Smooth muscle cell (in vitro differentiated cells): ENCODE data around the gene ODAD4. TPM values are rescaled to one million over a fixed set of nuclear protein-coding genes. Genes with fewer than 3 reads are reported as not detected.

Experiments used
- DNase-seq: peaks from one replicate; lab custom pipeline; 2025; ENCODE audit not compliant: unreplicated experiment; lab: John Stamatoyannopoulos, UW
- H2AFZ ChIP-seq: fragments of 200-600 bp; sonication (generic); 2 replicates; pipeline ENCODE4 v1.6.0; 2016; ENCODE audit warnings: antibody characterized with exemption, low read depth, mild to moderate bottlenecking
- H3F3A ChIP-seq: fragments of 200-600 bp; sonication (generic); 2 replicates; pipeline ENCODE4 v1.6.0; 2017; ENCODE audit warnings: antibody characterized with exemption, low read depth
- H3K27ac ChIP-seq: fragments of 200-600 bp; sonication (generic); 2 replicates; pipeline ENCODE4 v1.5.1; 2016; ENCODE audit warnings: low read depth, mild to moderate bottlenecking
- H3K27me3 ChIP-seq: fragments of 200-600 bp; sonication (generic); 2 replicates; pipeline ENCODE4 v1.6.1; 2016; ENCODE audit warnings: low read depth, mild to moderate bottlenecking
- H3K36me3 ChIP-seq: fragments of 200-600 bp; sonication (generic); 2 replicates; pipeline ENCODE4 v1.5.1; 2016; ENCODE audit warnings: low read depth
- H3K4me1 ChIP-seq: fragments of 200-600 bp; sonication (generic); 2 replicates; pipeline ENCODE4 v1.5.1; 2016; ENCODE audit warnings: low read depth
- H3K4me2 ChIP-seq: fragments of 200-600 bp; sonication (generic); 2 replicates; pipeline ENCODE4 v1.6.0; 2016; ENCODE audit warnings: mild to moderate bottlenecking
- H3K4me3 ChIP-seq: fragments of 200-600 bp; sonication (generic); 2 replicates; pipeline ENCODE4 v1.5.1; 2016; ENCODE audit warnings: mild to moderate bottlenecking
- H3K79me2 ChIP-seq: fragments of 200-600 bp; sonication (generic); 2 replicates; pipeline ENCODE4 v1.6.0; 2016; ENCODE audit warnings: low read depth, mild to moderate bottlenecking
- H3K9ac ChIP-seq: fragments of 200-600 bp; sonication (generic); 2 replicates; pipeline ENCODE4 v1.6.0; 2016; ENCODE audit warnings: low read depth
- H3K9me3 ChIP-seq: fragments of 200-600 bp; sonication (generic); replicated peaks from 2 replicates; pipeline ENCODE4 v1.5.1; 2016; ENCODE audit warnings: low read depth
- H4K20me1 ChIP-seq: fragments of 200-600 bp; sonication (generic); 2 replicates; pipeline ENCODE4 v1.6.0; 2016; ENCODE audit warnings: low read depth
- WGBS: methylation state at CpG from one replicate; pipeline ENCODE4 v1.1.7; 2016; ENCODE audit warnings: low lambda C conversion rate; 5-methylcytosine and 5-hydroxymethylcytosine counted together
- polyA plus RNA-seq: library from polyadenylated mRNA; unstranded; fragments of >200 nt; fragmentation: Nextera tagmentation; extraction: Ambion mirVana; gene quantifications from 2 replicates; pipeline ENCODE4 v1.2.1, GENCODE V29; 2016
- total RNA-seq: library from RNA; depleted of rRNA; stranded (reverse); fragments of >200 nt; gene quantifications from 2 replicates; pipeline ENCODE4 v1.2.3, GENCODE V29; 2014
- TF ChIP-seq, protein P1 (sequence below): fragments of 200-600 bp; sonication (generic); IDR thresholded peaks from 2 replicates; pipeline ENCODE4 v1.5.1; 2017; ENCODE audit warnings: borderline replicate concordance, mild to moderate bottlenecking, antibody characterized with exemption; ENCODE audit not compliant: insufficient read depth, poor library complexity, severe bottlenecking

The ODAD4 gene
- total and polyA plus RNA-seq, 2 experiments from 2014 or later: 1.5 to 3.2 TPM

DNA sequence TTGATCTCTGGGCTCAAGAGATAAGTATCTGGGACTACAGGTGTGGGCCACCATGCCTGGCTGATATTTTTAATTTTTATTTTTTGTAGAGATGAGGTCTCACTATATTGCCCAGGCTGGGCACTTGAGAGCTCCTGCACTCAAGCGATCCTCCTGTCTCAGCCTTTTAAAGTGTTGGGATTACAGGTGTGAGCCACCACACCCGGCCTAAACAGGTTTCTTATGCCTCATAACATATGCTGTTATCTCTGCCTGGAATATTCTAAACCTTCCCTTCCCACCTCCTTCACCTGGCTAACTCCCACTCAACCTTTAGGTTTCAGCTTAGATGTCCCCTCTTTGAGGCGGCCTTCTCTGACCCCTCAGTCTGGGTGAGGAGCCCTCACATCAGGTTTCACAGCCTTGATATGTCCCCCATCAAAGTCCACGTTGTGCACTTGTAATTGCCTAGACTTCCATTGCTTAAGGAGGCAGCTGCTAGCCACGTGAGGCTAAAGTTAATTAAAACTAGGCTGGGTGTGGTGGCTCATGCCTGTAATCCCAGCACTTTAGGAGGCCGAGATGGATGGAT is 27.5 kb downstream of the ODAD4 start:
- Histone ChIP-seq H3K9me3 (no peaks in the 10 kb centered on the region), H2AFZ (no peak overlapping the region), H3K4me2 (no peak overlapping the region), H3K36me3 (no peaks in the 10 kb centered on the region), H3K4me3 (no peak overlapping the region), H3F3A (no peaks in the 10 kb centered on the region), H3K4me1 (peaks cover 9% of the 10 kb centered on the region), H4K20me1 (no peaks in the 10 kb centered on the region), H3K27me3 (no peaks in the 10 kb centered on the region), H3K9ac (no peak overlapping the region), H3K27ac (no peak overlapping the region), H3K79me2 (no peaks in the 10 kb centered on the region)
- 93% methylated on average over 6 of the region's 6 CpGs for WGBS
- TF ChIP-seq, protein P1, sequence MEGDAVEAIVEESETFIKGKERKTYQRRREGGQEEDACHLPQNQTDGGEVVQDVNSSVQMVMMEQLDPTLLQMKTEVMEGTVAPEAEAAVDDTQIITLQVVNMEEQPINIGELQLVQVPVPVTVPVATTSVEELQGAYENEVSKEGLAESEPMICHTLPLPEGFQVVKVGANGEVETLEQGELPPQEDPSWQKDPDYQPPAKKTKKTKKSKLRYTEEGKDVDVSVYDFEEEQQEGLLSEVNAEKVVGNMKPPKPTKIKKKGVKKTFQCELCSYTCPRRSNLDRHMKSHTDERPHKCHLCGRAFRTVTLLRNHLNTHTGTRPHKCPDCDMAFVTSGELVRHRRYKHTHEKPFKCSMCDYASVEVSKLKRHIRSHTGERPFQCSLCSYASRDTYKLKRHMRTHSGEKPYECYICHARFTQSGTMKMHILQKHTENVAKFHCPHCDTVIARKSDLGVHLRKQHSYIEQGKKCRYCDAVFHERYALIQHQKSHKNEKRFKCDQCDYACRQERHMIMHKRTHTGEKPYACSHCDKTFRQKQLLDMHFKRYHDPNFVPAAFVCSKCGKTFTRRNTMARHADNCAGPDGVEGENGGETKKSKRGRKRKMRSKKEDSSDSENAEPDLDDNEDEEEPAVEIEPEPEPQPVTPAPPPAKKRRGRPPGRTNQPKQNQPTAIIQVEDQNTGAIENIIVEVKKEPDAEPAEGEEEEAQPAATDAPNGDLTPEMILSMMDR: no peak
- no peak for DNase-seq

DNA sequence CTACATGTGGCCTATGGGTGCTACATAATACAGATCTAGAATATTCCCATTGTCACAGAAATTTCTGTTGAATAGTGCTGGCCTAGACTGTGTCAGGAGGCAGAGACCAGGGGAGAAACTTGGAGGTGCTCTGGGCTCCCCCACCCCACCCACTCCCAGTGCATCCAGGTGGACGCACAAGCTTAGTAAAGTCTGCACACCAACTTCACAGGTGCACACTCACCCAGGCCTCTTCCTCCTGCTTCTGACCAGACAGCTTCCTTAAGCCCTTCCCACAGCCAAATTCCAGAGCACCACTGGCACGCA is 28.6 kb downstream of the ODAD4 start:
- no peaks in the 10 kb centered on the region for H3F3A ChIP-seq
- H3K4me2 ChIP-seq: peak overlapping the region; percentile 55
- TF ChIP-seq, protein P1: no peak
- H3K9ac ChIP-seq: no peak overlapping the region
- H4K20me1 ChIP-seq: no peaks in the 10 kb centered on the region
- H3K36me3 ChIP-seq: no peaks in the 10 kb centered on the region
- H3K27me3 ChIP-seq: no peaks in the 10 kb centered on the region
- H3K9me3 ChIP-seq: no peaks in the 10 kb centered on the region
- peaks cover 9% of the 10 kb centered on the region for H3K4me1 ChIP-seq
- H2AFZ ChIP-seq: no peak overlapping the region
- H3K79me2 ChIP-seq: no peaks in the 10 kb centered on the region
- H3K4me3 ChIP-seq: no peak overlapping the region
- WGBS: 39% methylated on average over 2 of the region's 2 CpGs
- H3K27ac ChIP-seq: peak overlapping the region; percentile 62
- DNase-seq: no peak

- Histone ChIP-seq H3K27ac (peak overlapping the region; percentile 62), H4K20me1 (no peaks in the 10 kb centered on the region), H3K27me3 (no peaks in the 10 kb centered on the region), H2AFZ (no peak overlapping the region), H3K36me3 (no peaks in the 10 kb centered on the region), H3K9me3 (no peaks in the 10 kb centered on the region), H3K4me3 (no peak overlapping the region), H3K79me2 (no peaks in the 10 kb centered on the region), H3F3A (no peaks in the 10 kb centered on the region), H3K9ac (peak overlapping the region; percentile 31), H3K4me1 (peaks cover 9% of the 10 kb centered on the region), H3K4me2 (peak overlapping the region; percentile 55)
- TF ChIP-seq, protein P1: peak; percentile 28
- DNase-seq: peak; percentile 11
- 46% methylated on average over 17 of the region's 17 CpGs for WGBS
These were observed 29.1 kb downstream of the ODAD4 start for GRCh38 chr17:41959336-41960095.

GRCh38 chr17:41962111-41962510 is 31.7 kb downstream of the ODAD4 start:
- 89% methylated on average over 5 of the region's 5 CpGs for WGBS
- TF ChIP-seq, protein P1: no peak

More at GRCh38 chr17:41962111-41962510, 31.7 kb downstream of the ODAD4 start:
- DNase-seq: no peak
- H3F3A ChIP-seq: no peaks in the 10 kb centered on the region
- H3K27ac ChIP-seq: no peak overlapping the region
- H3K4me1 ChIP-seq: peaks cover 19% of the 10 kb centered on the region
- no peak overlapping the region for H2AFZ ChIP-seq
- H4K20me1 ChIP-seq: no peaks in the 10 kb centered on the region
- H3K4me3 ChIP-seq: no peak overlapping the region
- H3K9me3 ChIP-seq: no peaks in the 10 kb centered on the region
- H3K79me2 ChIP-seq: peaks cover 3% of the 10 kb centered on the region
- no peaks in the 10 kb centered on the region for H3K27me3 ChIP-seq
- H3K9ac ChIP-seq: no peak overlapping the region
- H3K36me3 ChIP-seq: no peaks in the 10 kb centered on the region
- H3K4me2 ChIP-seq: no peak overlapping the region
